HFF-Myc (cell line): ENCODE results near the gene CUL2.
"Not testable (repeated sequence)": the region's sequence is repeated elsewhere in the genome, so short reads cannot be mapped to it uniquely, and the experiment has no call there.

ENCODE experiments used
- DNase-seq: peaks from one replicate; pipeline ENCODE4 v3.0.0-alpha.2; 2011; ENCODE audit warnings: low read depth; ENCODE audit errors: extremely low read depth
- H3K4me3 ChIP-seq: replicated peaks from 2 replicates; pipeline ENCODE4 v1.5.1; 2011; ENCODE audit warnings: low read depth, mild to moderate bottlenecking, control low read depth, low read length
- TF ChIP-seq, protein P1 (sequence below): IDR thresholded peaks from 2 replicates; pipeline ENCODE4 v1.5.1; 2012; ENCODE audit warnings: mild to moderate bottlenecking, low read depth, low read length, control low read depth; ENCODE audit errors: missing control alignments

The CUL2 gene

DNA sequence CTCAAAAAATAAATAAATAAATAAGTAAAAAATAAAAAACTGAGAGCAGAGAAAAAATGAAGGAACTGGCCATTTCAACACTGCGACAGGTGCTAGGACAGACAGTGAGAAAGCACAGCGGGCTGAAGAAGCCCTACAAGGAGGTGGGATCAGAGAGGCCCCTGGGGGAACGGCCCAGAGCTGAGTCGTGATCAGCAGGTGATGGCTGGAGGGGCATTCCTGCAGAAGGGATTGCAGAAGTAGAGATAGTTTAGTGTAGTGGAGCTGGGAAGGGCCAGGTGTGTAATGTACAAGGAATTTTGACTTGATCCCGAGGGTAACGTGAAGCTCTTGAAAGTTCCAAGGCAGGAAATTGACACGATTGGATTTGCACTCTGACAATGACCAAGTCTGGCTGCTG lies 112.1 kb downstream of the CUL2 start:
- DNase-seq, result no peak
- no peak overlapping the region for H3K4me3 ChIP-seq
- TF ChIP-seq, protein P1, sequence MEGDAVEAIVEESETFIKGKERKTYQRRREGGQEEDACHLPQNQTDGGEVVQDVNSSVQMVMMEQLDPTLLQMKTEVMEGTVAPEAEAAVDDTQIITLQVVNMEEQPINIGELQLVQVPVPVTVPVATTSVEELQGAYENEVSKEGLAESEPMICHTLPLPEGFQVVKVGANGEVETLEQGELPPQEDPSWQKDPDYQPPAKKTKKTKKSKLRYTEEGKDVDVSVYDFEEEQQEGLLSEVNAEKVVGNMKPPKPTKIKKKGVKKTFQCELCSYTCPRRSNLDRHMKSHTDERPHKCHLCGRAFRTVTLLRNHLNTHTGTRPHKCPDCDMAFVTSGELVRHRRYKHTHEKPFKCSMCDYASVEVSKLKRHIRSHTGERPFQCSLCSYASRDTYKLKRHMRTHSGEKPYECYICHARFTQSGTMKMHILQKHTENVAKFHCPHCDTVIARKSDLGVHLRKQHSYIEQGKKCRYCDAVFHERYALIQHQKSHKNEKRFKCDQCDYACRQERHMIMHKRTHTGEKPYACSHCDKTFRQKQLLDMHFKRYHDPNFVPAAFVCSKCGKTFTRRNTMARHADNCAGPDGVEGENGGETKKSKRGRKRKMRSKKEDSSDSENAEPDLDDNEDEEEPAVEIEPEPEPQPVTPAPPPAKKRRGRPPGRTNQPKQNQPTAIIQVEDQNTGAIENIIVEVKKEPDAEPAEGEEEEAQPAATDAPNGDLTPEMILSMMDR, result no peak

DNA sequence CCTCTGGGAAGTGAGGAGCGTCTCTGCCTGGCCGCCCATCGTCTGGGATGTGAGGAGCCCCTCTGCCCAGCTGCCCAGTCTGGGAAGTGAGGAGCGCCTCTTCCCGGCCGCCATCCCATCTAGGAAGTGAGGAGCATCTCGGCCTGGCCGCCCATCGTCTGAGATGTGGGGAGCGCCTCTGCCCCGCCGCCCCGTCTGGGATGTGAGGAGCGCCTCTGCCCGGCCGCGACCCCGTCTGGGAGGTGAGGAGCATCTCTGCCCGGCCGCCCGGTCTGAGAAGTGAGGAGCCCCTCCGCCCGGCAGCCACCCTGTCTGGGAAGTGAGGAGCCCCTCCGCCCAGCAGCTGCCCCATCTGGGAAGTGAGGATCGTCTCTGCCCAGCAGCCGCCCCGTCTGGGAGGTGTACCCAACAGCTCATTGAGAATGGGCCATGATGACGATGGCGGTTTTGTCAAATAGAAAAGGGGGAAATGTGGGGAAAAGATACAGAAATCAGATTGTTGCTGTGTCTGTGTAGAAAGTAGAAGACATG lies 113.7 kb downstream of the CUL2 start:
- H3K4me3 ChIP-seq, DNase-seq: not testable (repeated sequence)

DNA sequence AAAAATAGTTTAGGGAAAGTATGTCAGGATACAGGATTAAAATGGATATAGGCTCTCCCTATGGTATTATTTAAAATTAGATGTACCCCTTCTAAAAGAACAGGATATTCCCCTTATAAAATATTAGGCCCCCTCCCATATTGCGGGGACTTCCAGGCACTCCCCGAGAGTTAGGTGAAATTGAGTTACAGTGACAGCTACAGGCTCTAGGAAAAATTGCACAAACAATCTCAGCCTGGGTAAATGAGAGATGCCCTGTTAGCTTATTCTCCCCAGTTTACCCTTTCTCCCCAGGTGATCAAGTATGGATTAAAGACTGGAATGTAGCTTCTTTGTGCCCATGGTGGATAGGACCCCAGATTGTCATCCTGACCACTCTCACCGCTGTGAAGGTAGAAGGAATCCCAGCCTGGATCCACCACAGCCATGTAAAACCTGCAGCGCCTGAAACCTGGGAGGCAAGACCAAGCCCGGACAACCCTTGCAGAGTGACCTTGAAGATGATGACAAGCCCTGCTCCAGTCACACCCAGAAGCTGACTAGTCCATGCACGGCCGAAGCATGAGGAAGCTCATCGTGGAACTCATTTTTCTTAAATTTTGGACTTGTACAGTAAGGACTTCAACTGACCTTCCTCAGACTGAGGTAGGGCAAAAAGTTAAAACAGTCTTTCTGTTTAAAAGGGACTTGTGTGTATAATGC lies 115.6 kb downstream of the CUL2 start:
- DNase-seq, H3K4me3 ChIP-seq: not testable (repeated sequence)
- TF ChIP-seq, protein P1, result peak; percentile 10

DNA sequence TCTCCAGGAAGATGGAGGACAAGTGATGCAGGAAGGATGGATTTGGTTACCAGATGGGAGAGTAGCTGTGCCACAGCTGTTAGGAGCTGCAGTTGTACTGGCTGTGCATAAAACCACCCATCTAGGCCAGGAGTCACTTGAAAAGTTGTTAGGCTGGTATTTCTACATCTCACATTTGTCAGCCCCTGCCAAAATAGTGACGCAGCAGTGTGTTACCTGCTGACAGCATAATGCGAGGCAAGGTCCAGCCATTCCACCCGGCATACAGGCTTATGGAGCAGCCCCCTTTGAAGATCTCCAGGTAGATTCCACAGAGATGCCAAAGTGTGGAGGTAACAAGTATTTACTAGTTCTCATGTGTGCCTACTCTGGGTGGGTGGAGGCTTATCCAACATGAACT lies 116.4 kb downstream of the CUL2 start:
- not testable (repeated sequence) for DNase-seq, H3K4me3 ChIP-seq

DNA sequence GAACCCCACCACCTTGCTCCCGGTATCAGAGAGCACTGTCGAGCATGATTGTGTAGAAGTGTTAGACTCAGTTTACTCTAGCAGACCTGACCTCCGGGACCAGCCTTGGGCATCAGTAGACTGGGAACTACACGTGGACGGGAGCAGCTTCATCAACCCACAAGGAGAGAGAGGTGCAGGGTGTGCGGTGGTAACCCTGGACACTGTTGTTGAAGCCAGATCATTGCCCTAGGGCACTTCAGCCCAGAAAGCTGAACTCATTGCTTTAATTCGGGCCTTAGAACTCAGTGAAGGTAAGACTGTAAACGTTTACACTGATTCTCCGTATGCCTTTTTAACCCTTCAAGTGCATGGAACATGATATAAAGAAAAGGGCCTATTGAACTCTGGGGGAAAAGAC lies 117.0 kb downstream of the CUL2 start:
- DNase-seq, H3K4me3 ChIP-seq: not testable (repeated sequence)

DNA sequence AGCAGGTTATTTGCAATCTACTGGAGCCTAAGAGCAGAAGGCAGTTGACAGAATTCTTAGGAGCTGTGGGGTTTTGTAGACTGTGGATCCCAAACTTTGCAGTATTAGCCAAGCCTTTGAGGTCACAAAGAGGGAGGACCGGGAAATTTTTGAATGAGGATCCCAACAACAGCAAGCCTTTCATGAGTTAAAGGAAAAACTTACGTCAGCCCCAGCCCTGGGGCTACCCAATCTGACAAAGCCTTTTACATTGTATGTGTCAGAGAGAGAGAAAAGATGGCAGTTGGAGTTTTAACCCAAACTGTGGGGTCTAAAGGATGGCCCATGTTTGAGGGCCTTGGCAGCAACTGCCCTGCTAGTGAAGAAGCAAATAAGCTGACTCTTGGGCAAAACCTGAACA lies 117.5 kb downstream of the CUL2 start:
- not testable (repeated sequence) for DNase-seq, H3K4me3 ChIP-seq

DNA sequence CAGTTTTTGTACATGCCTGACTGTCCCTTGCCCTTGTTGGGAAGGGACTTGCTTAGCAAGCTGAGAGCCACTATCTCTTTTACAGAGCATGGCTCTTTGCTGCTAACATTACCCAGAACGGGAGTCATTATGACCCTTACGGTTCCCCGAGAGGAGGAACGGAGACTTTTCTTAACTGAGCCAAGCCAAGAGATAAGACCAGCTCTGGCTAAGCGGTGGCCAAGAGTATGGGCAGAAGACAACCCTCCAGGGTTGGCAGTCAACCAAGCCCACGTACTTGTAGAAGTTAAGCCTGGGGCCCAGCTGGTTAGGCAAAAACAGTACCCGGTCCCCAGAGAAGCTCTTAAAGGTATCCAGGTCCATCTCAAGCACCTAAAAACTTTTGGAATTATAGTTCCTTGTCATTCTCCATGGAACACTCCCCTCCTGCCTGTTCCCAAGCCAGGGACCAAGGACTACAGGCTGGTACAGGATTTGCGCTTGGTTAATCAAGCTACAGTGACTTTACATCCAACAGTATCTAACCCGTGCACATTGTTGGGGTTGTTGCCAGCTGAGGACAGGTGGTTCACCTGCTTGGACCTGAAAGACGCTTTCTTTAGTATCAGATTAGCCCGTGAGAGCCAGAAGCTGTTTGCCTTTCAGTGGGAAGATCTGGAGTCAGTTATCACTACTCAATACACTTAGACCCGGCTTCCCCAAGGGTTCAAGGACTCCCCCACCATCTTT lies 118.4 kb downstream of the CUL2 start:
- not testable (repeated sequence) for DNase-seq, H3K4me3 ChIP-seq

DNA sequence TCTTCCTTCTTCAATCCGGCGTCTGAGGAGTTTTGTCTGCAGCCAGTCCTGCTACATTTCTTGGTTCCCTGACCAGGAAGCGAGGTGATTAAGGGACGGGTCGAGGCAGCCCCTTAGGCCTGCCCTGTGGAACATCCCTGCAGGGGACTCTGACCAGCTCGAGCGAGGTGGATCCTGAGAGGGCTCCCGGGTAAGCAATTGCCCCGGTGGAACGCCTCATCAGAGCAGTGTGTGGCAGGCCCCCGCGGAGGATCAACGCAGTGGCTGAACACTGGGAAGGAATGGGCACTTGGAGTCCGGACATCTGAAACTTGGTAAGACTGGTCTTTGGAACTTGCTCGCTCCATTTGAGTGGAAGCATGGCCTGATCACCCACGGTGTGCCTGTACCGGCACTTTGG lies 121.0 kb downstream of the CUL2 start:
- H3K4me3 ChIP-seq, result no peak overlapping the region
- TF ChIP-seq, protein P1, result no peak
- DNase-seq, result no peak

DNA sequence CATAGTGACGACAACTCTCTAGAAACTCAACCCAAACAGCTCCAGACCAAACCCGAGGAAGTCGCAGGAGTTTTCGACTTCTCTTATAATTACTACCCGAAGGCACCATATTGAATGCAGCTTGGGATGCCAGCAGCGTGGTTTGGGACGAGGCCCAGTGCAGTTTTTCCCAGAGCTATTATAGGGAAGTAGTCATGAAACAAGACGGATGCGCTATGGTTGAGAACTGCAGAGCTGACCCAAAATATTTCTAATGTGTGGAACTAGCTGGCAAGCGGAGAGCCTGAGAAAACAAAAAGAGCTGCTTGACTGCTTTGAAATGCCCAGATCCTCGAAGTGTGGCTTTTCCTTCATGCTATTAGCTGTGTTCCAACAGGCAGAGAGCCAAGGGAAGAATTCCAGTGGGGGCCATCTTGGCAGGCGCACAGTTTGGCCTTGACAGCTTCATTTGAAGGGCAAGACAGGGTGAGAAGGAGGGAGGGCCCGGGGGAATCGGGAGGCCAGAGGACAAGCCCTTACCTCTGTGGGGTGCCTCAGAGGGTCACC lies 122.7 kb downstream of the CUL2 start:
- no peak for DNase-seq
- H3K4me3 ChIP-seq, result no peak overlapping the region
- TF ChIP-seq, protein P1, result no peak
